OCI-LY7 (cell line): ENCODE data around the gene CTBS.

Experiments used
- EZH2phosphoT487 ChIP-seq: fragments of 200-600 bp; sonication (generic); IDR thresholded peaks from 2 replicates; pipeline ENCODE4 v1.6.1; 2018; ENCODE audit warnings: low read depth, borderline replicate concordance, mild to moderate bottlenecking, mixed run types, antibody characterized with exemption, low read length, moderate library complexity, mixed read lengths
- TF ChIP-seq, protein P1 (sequence below): fragments of 200-600 bp; sonication (generic); conservative IDR thresholded peaks from 2 replicates; pipeline ENCODE4 v1.5.1; 2014; ENCODE audit warnings: mild to moderate bottlenecking, antibody characterized with exemption, low read length, moderate library complexity, mixed read lengths

DNA sequence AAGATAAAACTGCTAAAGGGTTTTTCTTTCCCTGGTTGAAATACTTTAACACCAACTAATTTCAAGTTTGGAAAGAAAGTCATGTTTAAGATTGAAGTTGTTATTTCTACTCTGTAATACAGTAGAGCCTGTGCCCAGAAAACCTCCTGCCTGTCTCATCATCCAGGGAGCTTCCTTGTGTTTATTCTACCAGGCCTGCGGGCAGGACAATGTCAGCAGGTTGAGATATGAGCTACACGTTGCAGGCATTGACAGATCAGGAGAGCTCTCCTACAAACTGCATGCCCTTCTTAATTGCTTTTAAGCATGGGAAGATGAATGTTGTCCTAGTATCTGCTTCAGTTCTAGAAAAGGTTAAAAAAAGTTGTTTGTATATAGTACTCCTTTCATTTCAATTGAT, 43.1 kb upstream of the CTBS start:
- TF ChIP-seq, protein P1, sequence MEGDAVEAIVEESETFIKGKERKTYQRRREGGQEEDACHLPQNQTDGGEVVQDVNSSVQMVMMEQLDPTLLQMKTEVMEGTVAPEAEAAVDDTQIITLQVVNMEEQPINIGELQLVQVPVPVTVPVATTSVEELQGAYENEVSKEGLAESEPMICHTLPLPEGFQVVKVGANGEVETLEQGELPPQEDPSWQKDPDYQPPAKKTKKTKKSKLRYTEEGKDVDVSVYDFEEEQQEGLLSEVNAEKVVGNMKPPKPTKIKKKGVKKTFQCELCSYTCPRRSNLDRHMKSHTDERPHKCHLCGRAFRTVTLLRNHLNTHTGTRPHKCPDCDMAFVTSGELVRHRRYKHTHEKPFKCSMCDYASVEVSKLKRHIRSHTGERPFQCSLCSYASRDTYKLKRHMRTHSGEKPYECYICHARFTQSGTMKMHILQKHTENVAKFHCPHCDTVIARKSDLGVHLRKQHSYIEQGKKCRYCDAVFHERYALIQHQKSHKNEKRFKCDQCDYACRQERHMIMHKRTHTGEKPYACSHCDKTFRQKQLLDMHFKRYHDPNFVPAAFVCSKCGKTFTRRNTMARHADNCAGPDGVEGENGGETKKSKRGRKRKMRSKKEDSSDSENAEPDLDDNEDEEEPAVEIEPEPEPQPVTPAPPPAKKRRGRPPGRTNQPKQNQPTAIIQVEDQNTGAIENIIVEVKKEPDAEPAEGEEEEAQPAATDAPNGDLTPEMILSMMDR = no peak
- TF ChIP-seq EZH2phosphoT487 = no peak
